Stimulated activated naive CD8-positive, alpha-beta T cell treated with anti-CD3 and anti-CD28 coated beads, Interleukin-15, amount 100 ng/mL, for 72 hours (primary cell): ENCODE measurements around the gene DMWD.
A peak's percentile ranks its signal among the peaks of the same experiment; 100 is the strongest.

Experiments
- ATAC-seq: fragments of 150-1000 bp; cut with Tn5 transposase; 2 replicates; pipeline ENCODE4 v1.10.0; 2021; ENCODE audit warnings: mild to moderate bottlenecking, moderate library complexity
- DNase-seq, 2 donors: peaks; one replicate each; pipeline ENCODE4 v3.0.0; 2021 to 2022
- H3K27ac Mint-ChIP-seq, 2 donors: one replicate each; pipeline ENCODE4 v1.8.0; 2022; ENCODE audit warnings: mild to moderate bottlenecking in 2 of 2, mixed read lengths in 2 of 2, moderate library complexity in 2 of 2
- H3K27me3 Mint-ChIP-seq: one replicate; pipeline ENCODE4 v1.8.0; 2022; ENCODE audit warnings: mixed read lengths
- H3K4me1 Mint-ChIP-seq: one replicate; pipeline ENCODE4 v1.8.0; 2022; ENCODE audit warnings: mild to moderate bottlenecking, mixed read lengths
- H3K4me3 Mint-ChIP-seq, 2 donors: one replicate each; pipeline ENCODE4 v1.8.0; 2022; ENCODE audit warnings: mild to moderate bottlenecking in 2 of 2, mixed read lengths in 2 of 2, moderate library complexity in 1 of 2
- H3K9me3 Mint-ChIP-seq, 2 donors: one replicate each; pipeline ENCODE4 v1.8.0; 2022; ENCODE audit warnings: mixed read lengths in 2 of 2

The DMWD gene

GRCh38 chr19:45771311-45771933 lies 21.2 kb downstream of the DMWD start:
- Mint-ChIP-seq H3K27me3 (peaks cover 47% of the 10 kb centered on the region), H3K4me1 (peaks cover 33% of the 10 kb centered on the region), H3K4me3 (peak overlapping the region; percentile 12 to 37), H3K9me3 (no peaks in the 10 kb centered on the region), H3K27ac (no peak overlapping the region)
- DNase-seq (no peak), ATAC-seq (no peak)

DNA sequence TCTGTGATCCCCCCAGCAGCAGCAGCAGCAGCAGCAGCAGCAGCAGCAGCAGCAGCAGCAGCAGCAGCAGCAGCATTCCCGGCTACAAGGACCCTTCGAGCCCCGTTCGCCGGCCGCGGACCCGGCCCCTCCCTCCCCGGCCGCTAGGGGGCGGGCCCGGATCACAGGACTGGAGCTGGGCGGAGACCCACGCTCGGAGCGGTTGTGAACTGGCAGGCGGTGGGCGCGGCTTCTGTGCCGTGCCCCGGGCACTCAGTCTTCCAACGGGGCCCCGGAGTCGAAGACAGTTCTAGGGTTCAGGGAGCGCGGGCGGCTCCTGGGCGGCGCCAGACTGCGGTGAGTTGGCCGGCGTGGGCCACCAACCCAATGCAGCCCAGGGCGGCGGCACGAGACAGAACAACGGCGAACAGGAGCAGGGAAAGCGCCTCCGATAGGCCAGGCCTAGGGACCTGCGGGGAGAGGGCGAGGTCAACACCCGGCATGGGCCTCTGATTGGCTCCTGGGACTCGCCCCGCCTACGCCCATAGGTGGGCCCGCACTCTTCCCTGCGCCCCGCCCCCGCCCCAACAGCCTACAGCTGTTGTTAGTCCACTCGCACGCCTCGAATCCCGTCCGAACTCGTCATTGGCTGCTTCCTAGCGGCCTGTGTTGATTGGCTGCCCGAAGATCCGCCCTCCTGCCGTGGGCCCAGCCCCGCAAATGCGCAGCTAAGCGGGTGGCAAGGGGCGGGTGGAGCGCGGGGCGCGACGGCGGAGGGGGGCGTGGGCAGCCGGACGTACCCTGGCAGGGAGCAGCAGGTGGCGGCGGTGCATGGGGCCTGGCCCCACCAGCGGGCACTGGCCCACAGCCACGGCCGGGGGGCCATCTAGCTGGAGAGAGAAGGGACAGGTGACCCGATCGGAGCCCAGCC lies 22.2 kb downstream of the DMWD start:
- H3K4me3 Mint-ChIP-seq = peak overlapping the region; percentile 94 to 95
- ATAC-seq (peak; percentile 80), DNase-seq (peak; percentile 90 to 92)
- no peaks in the 10 kb centered on the region for H3K9me3 Mint-ChIP-seq
- H3K27me3 Mint-ChIP-seq = peaks cover 55% of the 10 kb centered on the region
- H3K27ac Mint-ChIP-seq = peak overlapping the region; percentile 65 to 69
- peaks cover 33% of the 10 kb centered on the region for H3K4me1 Mint-ChIP-seq

GRCh38 chr19:45769821-45770191 lies 22.8 kb downstream of the DMWD start:
- DNase-seq (peak; percentile 71 to 76), ATAC-seq (peak; percentile 56)
- Mint-ChIP-seq H3K9me3 (no peaks in the 10 kb centered on the region), H3K4me3 (peak overlapping the region; percentile 94 to 95), H3K27ac (no peak overlapping the region), H3K27me3 (peaks cover 62% of the 10 kb centered on the region), H3K4me1 (peaks cover 33% of the 10 kb centered on the region)

DNA sequence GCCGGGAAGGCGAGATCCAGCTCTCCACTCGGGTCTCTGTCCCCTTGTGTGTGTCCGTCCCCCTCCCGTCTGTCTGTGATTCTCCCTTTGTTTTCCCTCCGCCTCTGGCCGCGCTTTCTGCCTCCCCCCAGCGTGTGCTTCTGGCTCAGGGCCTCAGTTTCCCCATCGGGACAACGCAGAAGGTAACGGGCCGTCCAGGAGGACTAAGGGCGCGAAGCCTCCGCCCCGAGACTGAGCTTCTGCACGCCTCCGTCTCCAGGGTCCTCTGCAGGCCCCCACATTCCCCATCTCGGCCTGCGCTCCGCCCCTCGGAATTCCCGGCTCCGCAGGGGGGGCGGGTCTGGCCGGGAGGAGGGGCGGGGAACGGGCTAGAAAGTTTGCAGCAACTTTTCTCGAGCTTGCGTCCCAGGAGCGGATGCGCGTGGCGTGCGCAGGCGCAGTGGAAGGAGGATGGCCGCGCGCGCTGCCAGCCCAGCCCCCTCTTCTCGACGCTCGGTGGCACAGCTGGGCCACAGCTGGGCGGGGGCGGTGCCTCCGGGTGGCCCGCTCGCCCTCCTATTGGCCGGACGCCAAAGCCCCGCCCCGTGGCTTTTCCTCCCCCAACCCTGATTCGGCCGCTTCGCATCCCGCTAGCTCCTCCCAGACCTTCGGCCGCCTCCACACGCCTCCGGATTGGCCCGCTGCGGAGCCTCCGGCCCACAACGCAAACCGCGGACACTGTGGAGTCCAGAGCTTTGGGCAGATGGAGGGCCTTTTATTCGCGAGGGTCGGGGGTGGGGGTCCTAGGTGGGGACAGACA lies 23.5 kb downstream of the DMWD start, which contains the start of gene SIX5:
SIX5 (minus strand) TSS at position 269 of the 799 bp plus-strand sequence. CDS start 408 bp downstream, outside the sequence.
- peak within 1 kb of the TSS; percentile 65 to 86 for H3K27ac Mint-ChIP-seq
- H3K9me3 Mint-ChIP-seq = no peaks in the 10 kb centered on the region
- H3K4me1 Mint-ChIP-seq = peaks cover 33% of the 10 kb centered on the region
- peak within 1 kb of the TSS; percentile 94 to 95 for H3K4me3 Mint-ChIP-seq
- DNase-seq (peak; percentile 98 to 99), ATAC-seq (peak; percentile 74)
- H3K27me3 Mint-ChIP-seq = peaks cover 68% of the 10 kb centered on the region

GRCh38 chr19:45768655-45768983 lies 24.0 kb downstream of the DMWD start:
- Mint-ChIP-seq H3K27me3 (peaks cover 73% of the 10 kb centered on the region), H3K4me1 (peaks cover 33% of the 10 kb centered on the region), H3K9me3 (no peaks in the 10 kb centered on the region), H3K4me3 (peak overlapping the region; percentile 94 to 95), H3K27ac (peak overlapping the region; percentile 59 to 86)
- peak in 1 of 2 donors; percentile 44 for DNase-seq
- ATAC-seq = no peak

- no peak overlapping the region for H3K27ac Mint-ChIP-seq
- ATAC-seq (no peak), DNase-seq (peak; percentile 48 to 49)
- peaks cover 33% of the 10 kb centered on the region for H3K4me1 Mint-ChIP-seq
- H3K4me3 Mint-ChIP-seq = peak overlapping the region; percentile 71 to 84
- no peaks in the 10 kb centered on the region for H3K9me3 Mint-ChIP-seq
- peaks cover 77% of the 10 kb centered on the region for H3K27me3 Mint-ChIP-seq
Measured at GRCh38 chr19:45767881-45768654, 24.6 kb downstream of the DMWD start.

DNA sequence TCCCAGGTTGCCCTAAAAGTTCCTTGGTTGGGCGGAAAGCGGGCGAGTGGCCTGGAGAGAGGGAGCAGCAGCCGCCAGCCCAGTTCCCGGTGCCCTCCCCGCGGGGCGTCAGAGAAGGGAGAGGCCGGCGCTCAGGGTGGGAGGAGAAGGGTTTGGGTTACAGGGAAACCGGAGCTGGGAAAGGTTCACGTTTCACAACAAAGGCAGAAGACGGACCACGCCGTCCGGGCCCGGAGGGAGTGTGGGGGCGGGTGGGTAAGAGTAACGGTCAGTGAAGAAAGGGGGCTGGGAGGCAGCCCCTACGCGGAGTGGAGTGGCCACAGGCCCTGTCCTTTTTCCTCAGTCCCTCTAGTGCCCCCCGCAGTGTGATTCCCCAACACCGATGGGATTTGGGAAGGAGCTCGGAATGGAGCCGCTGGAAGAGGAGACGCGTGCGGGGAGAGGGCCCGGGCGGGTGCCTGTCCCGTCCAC lies 25.2 kb downstream of the DMWD start:
- DNase-seq = no peak

DNA sequence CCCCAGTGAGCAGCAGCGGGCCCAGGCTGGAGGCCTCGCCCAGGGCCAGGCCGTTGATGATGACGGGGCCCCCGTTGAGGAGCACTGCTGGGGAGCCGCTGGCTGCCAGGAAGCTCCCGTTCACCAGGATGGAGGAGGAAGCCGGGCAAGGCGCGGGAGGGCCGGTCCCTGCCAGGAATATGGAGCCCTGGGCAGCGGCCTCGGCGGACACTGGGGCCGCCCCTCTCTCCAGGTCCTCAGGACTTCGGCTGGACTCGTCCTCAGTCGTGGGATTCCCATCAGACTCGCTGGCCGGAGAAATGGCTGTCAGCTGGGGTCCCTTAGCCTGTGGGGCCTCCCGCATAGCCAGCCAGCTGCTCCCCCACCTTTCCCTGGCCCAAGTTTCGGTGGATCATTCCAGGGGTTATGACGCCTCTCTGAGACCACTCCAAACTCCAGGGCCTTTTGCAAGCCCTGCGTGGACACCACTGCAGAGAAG lies 25.7 kb downstream of the DMWD start:
- Mint-ChIP-seq H3K27ac (no peak overlapping the region), H3K4me1 (peaks cover 33% of the 10 kb centered on the region), H3K4me3 (peak overlapping the region; percentile 47 to 84), H3K9me3 (no peaks in the 10 kb centered on the region), H3K27me3 (peaks cover 77% of the 10 kb centered on the region)
- ATAC-seq = no peak
- DNase-seq = no peak

More for the DNA sequence above, 25.2 kb downstream of the DMWD start:
- H3K4me1 Mint-ChIP-seq = peaks cover 33% of the 10 kb centered on the region
- peaks cover 77% of the 10 kb centered on the region for H3K27me3 Mint-ChIP-seq
- H3K27ac Mint-ChIP-seq = no peak overlapping the region
- ATAC-seq = no peak
- H3K4me3 Mint-ChIP-seq = peak overlapping the region; percentile 47 to 84
- no peaks in the 10 kb centered on the region for H3K9me3 Mint-ChIP-seq

DNA sequence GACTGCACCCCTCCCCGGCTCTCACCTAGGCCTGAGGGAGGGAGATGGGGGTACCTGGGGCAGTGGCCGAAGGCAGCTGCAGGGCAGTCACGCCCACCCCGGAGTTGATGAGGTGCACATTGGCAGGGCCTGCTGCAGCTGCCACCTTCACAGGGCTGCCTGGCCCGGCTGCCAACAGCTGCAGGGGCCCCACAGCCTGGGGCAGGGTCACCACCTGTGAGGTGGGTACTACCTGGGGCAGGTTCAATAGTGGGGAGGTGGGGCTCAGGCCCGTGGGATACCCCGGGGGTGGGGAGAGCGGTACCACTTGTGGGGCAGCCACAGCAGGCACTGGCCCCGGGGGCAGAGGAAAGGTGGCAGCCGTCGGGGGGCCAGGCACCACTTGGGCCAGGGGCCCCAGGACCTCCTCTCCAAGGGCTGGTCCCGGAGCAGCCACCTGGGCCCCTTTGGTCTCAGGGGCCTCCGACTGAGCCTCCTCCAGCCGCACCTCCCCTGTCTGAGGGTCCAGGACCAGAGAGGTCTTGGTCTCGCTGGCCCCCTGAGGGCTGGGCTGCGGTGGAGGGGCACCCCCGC lies 26.3 kb downstream of the DMWD start:
- H3K4me1 Mint-ChIP-seq = peaks cover 33% of the 10 kb centered on the region
- DNase-seq (no peak), ATAC-seq (no peak)
- H3K9me3 Mint-ChIP-seq = no peaks in the 10 kb centered on the region
- H3K4me3 Mint-ChIP-seq = no peak overlapping the region
- peaks cover 78% of the 10 kb centered on the region for H3K27me3 Mint-ChIP-seq
- H3K27ac Mint-ChIP-seq = no peak overlapping the region

DNA sequence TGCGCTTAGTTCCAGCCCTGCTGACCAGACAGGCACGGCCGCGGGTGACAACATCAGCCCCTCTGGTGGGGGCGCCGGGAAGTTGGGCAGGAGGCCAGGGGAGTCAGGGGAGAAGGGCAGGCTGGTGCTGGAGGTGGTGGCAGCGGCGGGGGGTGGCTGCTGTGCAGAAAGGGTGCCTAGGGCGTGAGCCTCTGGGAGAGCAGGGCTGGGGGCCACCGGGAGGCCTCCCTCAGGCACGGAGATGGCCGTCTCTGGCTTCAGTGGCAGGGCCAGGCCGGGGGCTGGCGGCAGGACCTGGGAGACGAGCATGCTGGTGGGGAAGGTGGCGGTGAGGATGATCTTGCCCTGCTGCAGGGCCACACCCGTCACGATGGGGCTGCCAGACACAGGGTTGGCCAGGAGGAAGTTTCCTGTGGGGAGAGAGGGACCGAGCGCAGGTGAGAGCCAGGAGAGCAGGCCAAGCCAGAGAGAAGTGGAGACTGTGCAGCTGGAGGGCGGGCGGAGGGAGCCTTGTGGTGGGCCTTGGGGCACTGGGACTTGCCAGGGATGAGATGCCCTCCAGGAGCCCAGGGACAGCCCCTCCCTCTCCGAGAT lies 26.8 kb downstream of the DMWD start:
- H3K27me3 Mint-ChIP-seq = peaks cover 72% of the 10 kb centered on the region
- H3K9me3 Mint-ChIP-seq = no peaks in the 10 kb centered on the region
- DNase-seq (no peak), ATAC-seq (no peak)
- H3K4me3 Mint-ChIP-seq = no peak overlapping the region
- H3K27ac Mint-ChIP-seq = peak overlapping the region in 1 of 2 donors; percentile 21
- peaks cover 28% of the 10 kb centered on the region for H3K4me1 Mint-ChIP-seq

GRCh38 chr19:45764945-45765701 lies 27.5 kb downstream of the DMWD start:
- H3K4me3 Mint-ChIP-seq = no peak overlapping the region
- ATAC-seq (no peak), DNase-seq (no peak)
- peaks cover 65% of the 10 kb centered on the region for H3K27me3 Mint-ChIP-seq
- peaks cover 21% of the 10 kb centered on the region for H3K4me1 Mint-ChIP-seq
- no peak overlapping the region for H3K27ac Mint-ChIP-seq
- H3K9me3 Mint-ChIP-seq = no peaks in the 10 kb centered on the region

GRCh38 chr19:45764475-45764874 lies 28.2 kb downstream of the DMWD start:
- DNase-seq (no peak), ATAC-seq (no peak)
- H3K4me1 Mint-ChIP-seq = peaks cover 15% of the 10 kb centered on the region
- no peaks in the 10 kb centered on the region for H3K9me3 Mint-ChIP-seq
- H3K27ac Mint-ChIP-seq = peak overlapping the region in 1 of 2 donors; percentile 88
- H3K4me3 Mint-ChIP-seq = no peak overlapping the region
- H3K27me3 Mint-ChIP-seq = peaks cover 65% of the 10 kb centered on the region

DNA sequence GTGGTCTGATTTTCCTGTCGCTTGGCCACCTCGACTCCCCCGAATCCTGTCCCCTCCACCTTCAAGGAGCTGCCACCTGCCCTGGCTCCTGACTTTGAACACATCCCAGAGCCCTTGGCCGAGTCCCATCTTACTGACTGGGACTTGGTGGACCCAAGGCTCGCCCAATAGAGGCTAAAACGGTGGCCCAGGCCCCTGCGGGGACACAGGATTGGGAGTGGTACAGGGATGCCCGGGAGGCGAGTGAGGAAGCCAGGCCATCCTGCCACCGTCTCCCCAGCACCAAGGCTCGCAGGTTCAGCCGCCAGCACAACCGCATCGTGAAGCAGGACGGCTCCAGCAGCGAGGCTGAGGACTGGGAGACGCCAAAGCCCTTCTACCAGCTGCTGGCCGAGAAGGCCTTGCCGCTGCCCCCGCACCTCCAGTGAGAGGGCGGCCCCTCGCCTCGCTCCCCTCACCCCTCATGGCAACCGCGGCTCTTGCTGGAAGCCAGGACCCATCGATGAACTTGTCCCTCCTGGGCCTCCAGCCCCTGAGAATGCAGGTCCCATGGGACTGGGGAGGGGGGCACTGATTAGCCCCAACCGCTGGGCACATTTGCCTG lies 28.9 kb downstream of the DMWD start:
- peaks cover 65% of the 10 kb centered on the region for H3K27me3 Mint-ChIP-seq
- H3K4me3 Mint-ChIP-seq = no peak overlapping the region
- H3K27ac Mint-ChIP-seq = no peak overlapping the region
- ATAC-seq = no peak
- H3K4me1 Mint-ChIP-seq = peaks cover 13% of the 10 kb centered on the region
- H3K9me3 Mint-ChIP-seq = no peaks in the 10 kb centered on the region
- DNase-seq = no peak
